Astrocyte (in vitro differentiated cells and primary cell): Measurements from ENCODE around the gene RALGPS1. TPM values are rescaled to one million over a fixed set of nuclear protein-coding genes. Genes with fewer than 3 reads are reported as not detected.

Experiments
- DNase-seq: peaks from one replicate; pipeline ENCODE4 v3.0.0-alpha.2; 2010; ENCODE audit warnings: low read depth
- FAIRE-seq: peaks from 2 replicates; lab custom pipeline; 2011; peaks lifted over from hg19 to GRCh38; lab: Jason Lieb, UNC
- H2AFZ ChIP-seq: 2 replicates; pipeline ENCODE4 v1.6.0; 2012; ENCODE audit warnings: low read depth, low read length, inconsistent platforms
- H3K27ac ChIP-seq: 2 replicates; pipeline ENCODE4 v1.5.1; 2011; ENCODE audit warnings: low read depth, low read length, inconsistent platforms
- H3K27me3 ChIP-seq: 2 replicates; pipeline ENCODE4 v1.6.0; 2011; ENCODE audit warnings: low read length, inconsistent platforms; ENCODE audit not compliant: insufficient read depth
- H3K36me3 ChIP-seq: 2 replicates; pipeline ENCODE4 v1.5.1; 2011; ENCODE audit warnings: low read length, inconsistent platforms; ENCODE audit not compliant: insufficient read depth
- H3K4me1 ChIP-seq: 2 replicates; pipeline ENCODE4 v1.5.1; 2011; ENCODE audit warnings: low read length, inconsistent platforms; ENCODE audit not compliant: insufficient read depth
- H3K4me2 ChIP-seq: 2 replicates; pipeline ENCODE4 v1.6.0; 2012; ENCODE audit warnings: low read length, inconsistent platforms
- H3K4me3 ChIP-seq: 2 replicates; pipeline ENCODE4 v1.5.1; 2011; ENCODE audit warnings: low read depth, mild to moderate bottlenecking, low read length, inconsistent platforms; ENCODE audit not compliant: insufficient read depth
- H3K79me2 ChIP-seq: 2 replicates; pipeline ENCODE4 v1.6.0; 2012; ENCODE audit warnings: mild to moderate bottlenecking, low read length, inconsistent platforms; ENCODE audit not compliant: insufficient read depth
- H3K9ac ChIP-seq: 2 replicates; pipeline ENCODE4 v1.6.0; 2012; ENCODE audit warnings: mild to moderate bottlenecking, low read length, inconsistent platforms
- H3K9me3 ChIP-seq: 2 replicates; pipeline ENCODE4 v1.5.1; 2012; ENCODE audit warnings: low read depth, mild to moderate bottlenecking, low read length, inconsistent platforms; ENCODE audit not compliant: insufficient read depth
- H4K20me1 ChIP-seq: 2 replicates; pipeline ENCODE4 v1.6.0; 2012; ENCODE audit warnings: low read length, inconsistent platforms; ENCODE audit not compliant: insufficient read depth
- H3K27ac Mint-ChIP-seq: one replicate; pipeline ENCODE4 v1.8.0; 2021; ENCODE audit warnings: mild to moderate bottlenecking, mixed read lengths; ENCODE audit not compliant: unreplicated experiment
- H3K27me3 Mint-ChIP-seq: one replicate; pipeline ENCODE4 v1.8.0; 2021; ENCODE audit warnings: low read depth, mixed read lengths; ENCODE audit not compliant: unreplicated experiment
- H3K36me3 Mint-ChIP-seq: one replicate; pipeline ENCODE4 v1.8.0; 2021; ENCODE audit warnings: low read depth, mixed read lengths; ENCODE audit not compliant: unreplicated experiment
- H3K4me1 Mint-ChIP-seq: one replicate; pipeline ENCODE4 v1.8.0; 2021; ENCODE audit warnings: low read depth, mixed read lengths; ENCODE audit not compliant: unreplicated experiment
- H3K4me3 Mint-ChIP-seq: one replicate; pipeline ENCODE4 v1.8.0; 2021; ENCODE audit warnings: mild to moderate bottlenecking, moderate library complexity, mixed read lengths; ENCODE audit not compliant: unreplicated experiment
- H3K9me3 Mint-ChIP-seq: one replicate; pipeline ENCODE4 v1.8.0; 2021; ENCODE audit warnings: mild to moderate bottlenecking, mixed read lengths; ENCODE audit not compliant: unreplicated experiment
- CTCF ChIP-seq: IDR thresholded peaks from 2 replicates; pipeline ENCODE4 v1.5.1; 2011; ENCODE audit warnings: low read depth, mild to moderate bottlenecking, inconsistent platforms, low read length, moderate library complexity; ENCODE audit not compliant: insufficient read depth
- EZH2 ChIP-seq: IDR thresholded peaks from 2 replicates; pipeline ENCODE4 v1.6.1; 2012; ENCODE audit warnings: mild to moderate bottlenecking, low read length, inconsistent platforms; ENCODE audit not compliant: insufficient read depth
- total RNA-seq: library from RNA; stranded (reverse); gene quantifications from 2 replicates; pipeline ENCODE4 v1.2.1, GENCODE V29; 2021

The RALGPS1 gene
- total RNA-seq, 1 donor from 2014 or later, result 2.8 TPM

- H3K9me3 ChIP-seq, result no peaks in the 10 kb centered on the region
- no peaks in the 10 kb centered on the region for H3K27me3 ChIP-seq
- H3K4me1 ChIP-seq, result no peaks in the 10 kb centered on the region
- TF ChIP-seq CTCF (no peak), EZH2 (no peak)
- no peak overlapping the region for H2AFZ ChIP-seq
- H3K27ac ChIP-seq, result no peak overlapping the region
- Mint-ChIP-seq H3K9me3 (no peaks in the 10 kb centered on the region), H3K4me1 (no peaks in the 10 kb centered on the region), H3K27ac (no peak overlapping the region), H3K4me3 (no peak overlapping the region), H3K27me3 (peaks cover 5% of the 10 kb centered on the region), H3K36me3 (no peaks in the 10 kb centered on the region)
- no peaks in the 10 kb centered on the region for H4K20me1 ChIP-seq
- no peak for FAIRE-seq
- DNase-seq, result no peak
- no peaks in the 10 kb centered on the region for H3K36me3 ChIP-seq
- no peak overlapping the region for H3K9ac ChIP-seq
- H3K4me2 ChIP-seq, result no peak overlapping the region
- no peak overlapping the region for H3K4me3 ChIP-seq
- H3K79me2 ChIP-seq, result no peaks in the 10 kb centered on the region
These were observed 20.5 kb upstream of the RALGPS1 start for GRCh38 chr9:126894052-126894603.

GRCh38 chr9:126902210-126902609 is 12.4 kb upstream of the RALGPS1 start:
- no peak overlapping the region for H2AFZ ChIP-seq
- TF ChIP-seq EZH2 (no peak), CTCF (no peak)
- no peak overlapping the region for H3K27ac Mint-ChIP-seq

GRCh38 chr9:126904586-126904985 is 10.0 kb upstream of the RALGPS1 start:
- no peaks in the 10 kb centered on the region for H3K4me1 Mint-ChIP-seq
- Histone ChIP-seq H3K9ac (no peak overlapping the region), H3K79me2 (no peaks in the 10 kb centered on the region), H3K27ac (no peak overlapping the region), H3K4me2 (no peak overlapping the region), H3K9me3 (peaks cover 8% of the 10 kb centered on the region), H4K20me1 (no peaks in the 10 kb centered on the region), H3K27me3 (peaks cover 14% of the 10 kb centered on the region), H3K4me3 (no peak overlapping the region), H3K4me1 (no peaks in the 10 kb centered on the region), H2AFZ (no peak overlapping the region), H3K36me3 (no peaks in the 10 kb centered on the region)
- H3K27ac Mint-ChIP-seq, result no peak overlapping the region
- H3K9me3 Mint-ChIP-seq, result peaks cover 3% of the 10 kb centered on the region
- H3K36me3 Mint-ChIP-seq, result no peaks in the 10 kb centered on the region
- H3K4me3 Mint-ChIP-seq, result no peak overlapping the region
- FAIRE-seq (no peak), DNase-seq (no peak)
- H3K27me3 Mint-ChIP-seq, result peaks cover 32% of the 10 kb centered on the region
- TF ChIP-seq CTCF (no peak), EZH2 (no peak)

More at GRCh38 chr9:126902210-126902609, 12.4 kb upstream of the RALGPS1 start:
- no peaks in the 10 kb centered on the region for H3K36me3 ChIP-seq
- no peak overlapping the region for H3K27ac ChIP-seq
- FAIRE-seq (no peak), DNase-seq (no peak)
- peaks cover 8% of the 10 kb centered on the region for H3K9me3 ChIP-seq
- H3K27me3 Mint-ChIP-seq, result peaks cover 14% of the 10 kb centered on the region
- H3K4me2 ChIP-seq, result no peak overlapping the region
- H3K4me3 Mint-ChIP-seq, result no peak overlapping the region
- H3K9ac ChIP-seq, result no peak overlapping the region
- H4K20me1 ChIP-seq, result no peaks in the 10 kb centered on the region
- H3K9me3 Mint-ChIP-seq, result peaks cover 3% of the 10 kb centered on the region
- no peaks in the 10 kb centered on the region for H3K36me3 Mint-ChIP-seq
- no peaks in the 10 kb centered on the region for H3K79me2 ChIP-seq
- H3K4me1 Mint-ChIP-seq, result no peaks in the 10 kb centered on the region
- H3K4me1 ChIP-seq, result no peaks in the 10 kb centered on the region
- no peak overlapping the region for H3K4me3 ChIP-seq
- H3K27me3 ChIP-seq, result peaks cover 6% of the 10 kb centered on the region
